ENCODE measurements around the gene CCDC194.

DNA sequence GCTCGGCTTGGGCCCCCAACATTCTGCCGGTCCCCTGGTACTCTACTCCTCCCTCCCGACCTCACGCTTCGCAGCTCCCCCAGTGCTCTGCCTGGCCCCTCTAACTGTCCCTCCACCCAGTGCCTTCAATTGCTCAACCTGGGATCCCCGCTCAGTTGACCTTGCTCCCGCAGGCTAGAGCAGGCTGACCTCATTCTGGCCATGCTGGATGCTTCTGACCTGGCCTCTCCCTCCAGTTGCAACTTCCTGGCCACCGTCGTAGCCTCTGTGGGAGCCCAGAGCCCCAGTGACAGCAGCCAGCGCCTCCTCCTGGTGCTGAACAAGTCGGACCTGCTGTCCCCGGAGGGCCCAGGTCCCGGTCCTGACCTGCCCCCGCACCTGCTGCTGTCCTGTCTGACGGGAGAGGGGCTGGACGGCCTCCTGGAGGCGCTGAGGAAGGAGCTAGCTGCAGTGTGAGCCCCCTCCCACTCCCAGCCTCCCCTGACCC is 53.1 kb downstream of the CCDC194 start:
- TF ChIP-seq, protein P1, sequence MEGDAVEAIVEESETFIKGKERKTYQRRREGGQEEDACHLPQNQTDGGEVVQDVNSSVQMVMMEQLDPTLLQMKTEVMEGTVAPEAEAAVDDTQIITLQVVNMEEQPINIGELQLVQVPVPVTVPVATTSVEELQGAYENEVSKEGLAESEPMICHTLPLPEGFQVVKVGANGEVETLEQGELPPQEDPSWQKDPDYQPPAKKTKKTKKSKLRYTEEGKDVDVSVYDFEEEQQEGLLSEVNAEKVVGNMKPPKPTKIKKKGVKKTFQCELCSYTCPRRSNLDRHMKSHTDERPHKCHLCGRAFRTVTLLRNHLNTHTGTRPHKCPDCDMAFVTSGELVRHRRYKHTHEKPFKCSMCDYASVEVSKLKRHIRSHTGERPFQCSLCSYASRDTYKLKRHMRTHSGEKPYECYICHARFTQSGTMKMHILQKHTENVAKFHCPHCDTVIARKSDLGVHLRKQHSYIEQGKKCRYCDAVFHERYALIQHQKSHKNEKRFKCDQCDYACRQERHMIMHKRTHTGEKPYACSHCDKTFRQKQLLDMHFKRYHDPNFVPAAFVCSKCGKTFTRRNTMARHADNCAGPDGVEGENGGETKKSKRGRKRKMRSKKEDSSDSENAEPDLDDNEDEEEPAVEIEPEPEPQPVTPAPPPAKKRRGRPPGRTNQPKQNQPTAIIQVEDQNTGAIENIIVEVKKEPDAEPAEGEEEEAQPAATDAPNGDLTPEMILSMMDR (conservative IDR thresholded peaks at IDR 0.05 in 1 of 2, IDR thresholded peaks at IDR 0.05 in 1 of 2; ENCODE audit: extremely low read depth in 1 of 2, insufficient read depth in 1 of 2, low read depth in 1 of 2, low read length in 2 of 2): no peak
- TF ChIP-seq EZH2 (IDR thresholded peaks at IDR 0.05; ENCODE audit: borderline replicate concordance, low read length): no peak
